Uterus (tissue), 2 donors: ENCODE results near the gene RPS19BP1.

Source experiments
- POLR2A ChIP-seq, 2 donors: fragments of 450-650 bp; IDR thresholded peaks; one replicate each; pipeline ENCODE4 v1.6.1; 2016; ENCODE audit warnings: antibody characterized with exemption in 2 of 2, mild to moderate bottlenecking in 1 of 2, moderate library complexity in 1 of 2
- TF ChIP-seq, protein P1 (sequence below), 4 experiments: fragments of 200-600 bp in 2 of 4; fragments of 450-650 bp in 2 of 4; sonication (generic) in 2 of 4; IDR thresholded peaks; one replicate each; pipeline ENCODE4 v1.5.1; 2016 to 2019; ENCODE audit warnings: antibody characterized with exemption in 4 of 4, mild to moderate bottlenecking in 2 of 4, moderate library complexity in 1 of 4

GRCh38 chr22:39490966-39491680, 41.4 kb downstream of the RPS19BP1 start:
- TF ChIP-seq, protein P1, sequence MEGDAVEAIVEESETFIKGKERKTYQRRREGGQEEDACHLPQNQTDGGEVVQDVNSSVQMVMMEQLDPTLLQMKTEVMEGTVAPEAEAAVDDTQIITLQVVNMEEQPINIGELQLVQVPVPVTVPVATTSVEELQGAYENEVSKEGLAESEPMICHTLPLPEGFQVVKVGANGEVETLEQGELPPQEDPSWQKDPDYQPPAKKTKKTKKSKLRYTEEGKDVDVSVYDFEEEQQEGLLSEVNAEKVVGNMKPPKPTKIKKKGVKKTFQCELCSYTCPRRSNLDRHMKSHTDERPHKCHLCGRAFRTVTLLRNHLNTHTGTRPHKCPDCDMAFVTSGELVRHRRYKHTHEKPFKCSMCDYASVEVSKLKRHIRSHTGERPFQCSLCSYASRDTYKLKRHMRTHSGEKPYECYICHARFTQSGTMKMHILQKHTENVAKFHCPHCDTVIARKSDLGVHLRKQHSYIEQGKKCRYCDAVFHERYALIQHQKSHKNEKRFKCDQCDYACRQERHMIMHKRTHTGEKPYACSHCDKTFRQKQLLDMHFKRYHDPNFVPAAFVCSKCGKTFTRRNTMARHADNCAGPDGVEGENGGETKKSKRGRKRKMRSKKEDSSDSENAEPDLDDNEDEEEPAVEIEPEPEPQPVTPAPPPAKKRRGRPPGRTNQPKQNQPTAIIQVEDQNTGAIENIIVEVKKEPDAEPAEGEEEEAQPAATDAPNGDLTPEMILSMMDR (IDR thresholded peaks at IDR 0.05), result no peak
- no peak for TF ChIP-seq POLR2A (IDR thresholded peaks at IDR 0.05)
